Dedifferentiated amniotic fluid mesenchymal stem cell (primary cell): ENCODE measurements around the gene CACTIN.
"Not testable (repeated sequence)": the region's sequence is repeated elsewhere in the genome, so short reads cannot be mapped to it uniquely, and the experiment has no call there.

Source experiments
- DNase-seq: peaks from one replicate; pipeline ENCODE4 v3.0.0-alpha.2; 2016; ENCODE audit errors: extremely low spot score

The CACTIN gene

DNA sequence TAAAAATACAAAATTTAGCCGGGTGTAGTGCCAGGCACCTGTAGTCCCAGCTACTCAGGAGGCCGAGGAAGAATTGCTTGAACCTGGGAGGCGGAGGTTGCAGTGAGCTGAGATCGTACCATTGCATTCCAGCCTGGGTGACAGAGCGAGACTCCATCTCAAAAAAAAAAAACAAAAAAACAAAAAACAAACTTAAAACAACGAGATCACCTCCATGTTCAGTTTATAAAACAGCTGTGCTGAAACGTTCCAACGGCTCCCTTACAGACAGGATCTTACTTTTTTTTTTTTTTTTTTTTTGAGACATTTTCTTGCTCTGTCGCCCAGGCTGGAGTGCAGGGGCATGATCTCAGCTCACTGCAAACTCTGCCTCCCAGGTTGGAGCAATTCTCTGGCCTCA lies 2.2 kb upstream of the CACTIN start:
- DNase-seq, result not testable (repeated sequence)

DNA sequence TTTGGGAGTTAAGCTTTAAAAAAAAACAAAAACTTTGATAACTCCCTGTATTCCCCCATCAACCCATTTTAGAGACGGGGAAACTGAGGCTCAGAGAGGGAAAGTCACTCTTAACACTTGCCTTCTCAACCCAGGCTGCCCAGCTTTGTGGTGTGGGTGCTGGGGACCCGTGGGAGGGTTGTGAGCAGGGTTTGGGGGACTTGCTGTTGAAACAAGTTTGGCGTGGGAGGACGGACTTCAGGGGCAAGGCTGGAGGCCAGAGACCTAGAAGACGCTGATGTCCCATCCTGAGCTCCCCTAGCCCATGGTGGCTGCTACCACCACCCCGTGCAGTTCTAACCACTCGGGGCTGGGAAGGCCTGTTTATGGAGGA lies 747 bp upstream of the CACTIN start:
- no peak for DNase-seq

DNA sequence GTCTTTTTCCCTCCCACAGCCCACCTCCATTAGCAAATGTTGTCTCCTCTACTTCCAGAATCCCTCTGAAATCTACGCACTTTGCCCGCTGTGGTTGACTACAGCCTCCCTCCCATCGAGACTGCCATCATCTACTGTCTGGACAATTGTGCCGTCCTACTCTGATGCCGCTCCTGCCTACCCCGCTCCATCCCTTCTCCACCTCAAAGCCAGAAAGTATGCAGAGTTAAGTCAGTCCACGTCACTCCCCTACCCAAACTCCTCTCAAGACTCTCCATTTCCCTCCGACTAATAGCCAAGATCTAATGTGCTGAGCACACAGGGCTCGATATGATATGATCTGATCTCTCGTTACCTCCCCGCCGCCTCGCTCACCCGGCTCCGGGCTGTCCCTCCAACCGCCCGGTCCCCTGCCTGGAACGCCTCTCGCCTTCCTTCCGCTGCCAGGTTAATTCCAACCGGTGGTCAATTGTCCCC lies 556 bp downstream of the CACTIN start:
- DNase-seq, result peak; percentile 42

- DNase-seq, result no peak
Measured at GRCh38 chr19:3623716-3624115, 2.9 kb downstream of the CACTIN start.

- DNase-seq, result no peak
Measured at GRCh38 chr19:3622224-3622623, 4.4 kb downstream of the CACTIN start.

GRCh38 chr19:3621689-3622088 lies 4.9 kb downstream of the CACTIN start:
- no peak for DNase-seq

DNA sequence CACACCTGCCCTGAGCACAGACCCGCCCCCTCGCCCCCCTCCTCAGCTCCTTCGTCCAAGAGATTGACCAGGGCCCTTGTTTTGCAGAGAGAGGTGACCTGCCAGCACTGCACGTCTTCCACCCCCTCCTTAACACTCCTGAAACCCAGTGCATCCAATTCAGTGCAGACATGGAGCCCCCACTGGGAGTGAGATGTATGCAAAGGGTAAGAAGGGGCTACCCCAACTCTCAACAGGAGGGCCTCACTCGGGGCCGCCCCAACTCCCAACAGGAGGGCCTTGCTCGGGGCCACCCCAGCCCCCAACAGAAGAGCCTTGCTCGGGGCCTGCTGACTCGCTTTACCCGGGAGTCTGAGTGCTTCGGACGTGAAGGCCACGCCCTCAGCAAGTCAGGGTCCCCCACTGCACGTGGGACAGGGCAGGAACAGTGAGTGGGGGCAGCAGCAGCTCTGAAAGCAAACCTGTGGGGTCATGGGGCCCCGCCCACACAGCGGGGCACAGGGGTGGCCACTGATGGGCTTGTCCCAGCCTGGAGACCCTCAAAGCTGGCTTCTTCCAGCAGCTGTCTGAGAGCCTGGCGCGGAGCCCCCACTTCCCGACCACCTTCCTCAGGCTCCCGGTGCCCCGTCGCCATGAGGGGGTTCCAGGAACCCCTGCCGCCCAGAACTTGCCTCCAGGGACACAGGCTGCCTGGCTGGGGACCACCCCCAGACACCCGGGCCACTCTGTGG lies 5.6 kb downstream of the CACTIN start:
- no peak for DNase-seq

DNA sequence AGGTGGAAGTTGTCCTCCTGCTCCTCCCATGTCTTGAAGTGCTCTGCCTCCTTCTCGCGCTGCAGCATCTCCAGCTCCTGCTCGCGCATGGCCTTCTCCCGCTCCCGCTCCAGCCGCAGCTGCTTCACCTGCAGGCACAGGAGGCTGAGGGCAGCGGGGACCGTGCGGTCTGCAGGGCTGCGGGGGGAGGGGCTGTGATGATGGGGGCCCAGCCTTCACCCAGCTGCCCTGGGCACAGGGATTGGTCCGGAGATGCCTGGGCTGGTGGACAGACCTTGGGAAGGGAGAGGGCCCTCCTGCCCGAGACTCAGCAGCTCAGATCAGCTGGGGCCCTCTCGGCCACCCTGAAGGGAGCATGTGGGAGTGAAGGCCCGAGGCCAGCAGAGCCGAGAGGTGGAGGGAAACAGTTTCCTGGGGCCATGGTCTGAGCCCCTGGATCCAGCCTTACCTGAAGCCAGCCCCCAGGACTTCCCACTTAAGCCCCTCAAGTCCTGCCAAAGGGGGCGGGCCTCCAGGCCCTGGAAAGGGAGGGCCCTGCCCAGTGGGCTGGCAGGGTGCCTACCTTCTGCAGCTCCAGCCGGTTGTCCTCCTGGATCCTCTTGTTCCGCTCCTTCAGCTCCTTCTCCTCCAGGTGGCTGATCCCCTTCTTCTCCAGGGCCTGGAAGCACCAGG lies 6.3 kb downstream of the CACTIN start:
- no peak for DNase-seq

DNA sequence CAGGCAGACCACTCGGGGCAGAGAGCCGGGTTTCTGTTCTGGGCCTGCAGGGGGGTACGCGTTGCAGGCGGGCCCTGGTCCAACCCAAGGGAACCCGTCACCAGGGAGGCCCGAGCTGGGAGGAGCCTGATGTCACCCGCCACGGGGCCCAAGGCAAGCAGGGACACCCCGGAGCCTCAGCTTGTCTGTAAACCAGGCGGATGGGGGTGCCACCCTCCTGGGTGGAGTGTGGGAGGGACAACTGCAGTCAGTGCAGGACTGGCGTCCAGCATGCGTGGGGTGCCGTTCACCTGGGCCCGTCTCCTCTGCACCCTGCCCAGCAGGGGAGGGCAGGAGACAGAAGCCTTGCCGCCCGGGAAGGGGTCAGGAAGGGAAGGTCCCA lies 7.0 kb downstream of the CACTIN start:
- DNase-seq, result no peak

DNA sequence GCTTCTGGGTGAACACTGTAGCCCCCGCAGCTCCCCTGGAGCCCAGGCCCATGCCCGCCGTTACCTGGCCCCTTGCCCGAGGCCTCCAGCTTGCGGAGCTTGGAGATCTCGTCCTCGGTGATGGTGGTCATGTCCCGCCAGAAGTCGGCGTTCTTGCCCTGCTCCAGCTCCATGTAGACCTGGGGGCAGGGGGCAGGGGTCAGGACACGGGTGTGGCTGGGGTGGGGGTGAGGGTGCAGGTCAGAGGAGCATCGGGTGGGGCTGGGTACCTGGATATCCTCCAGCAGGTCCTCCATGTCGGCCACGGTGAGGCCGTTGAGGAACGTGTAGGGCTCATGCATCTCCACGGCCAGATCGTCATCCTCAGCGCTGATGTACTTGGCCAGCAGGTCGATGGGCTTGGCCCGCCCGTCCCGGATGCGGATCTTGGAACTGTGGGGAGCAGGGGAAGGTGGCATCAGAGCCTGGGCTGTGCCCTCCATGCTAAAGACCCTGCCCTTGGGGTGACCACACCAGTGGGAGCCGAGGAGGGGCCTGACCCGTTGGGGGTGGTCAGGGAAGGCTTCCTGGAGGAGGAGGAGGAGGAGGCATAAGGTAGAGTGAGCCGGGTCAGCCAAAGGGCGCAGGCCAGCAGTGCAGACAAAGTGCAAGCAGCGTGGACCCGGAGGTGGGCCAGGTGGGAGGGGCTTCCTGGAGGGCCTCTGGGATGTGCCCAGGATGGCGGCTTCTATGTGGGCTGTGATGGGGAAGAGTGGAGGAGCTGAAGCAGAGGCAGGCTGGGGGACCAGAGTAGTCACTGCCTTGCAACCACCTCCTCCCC lies 7.6 kb downstream of the CACTIN start:
- no peak for DNase-seq

- DNase-seq, result no peak
Measured at GRCh38 chr19:3618144-3618810, 8.3 kb downstream of the CACTIN start.

DNA sequence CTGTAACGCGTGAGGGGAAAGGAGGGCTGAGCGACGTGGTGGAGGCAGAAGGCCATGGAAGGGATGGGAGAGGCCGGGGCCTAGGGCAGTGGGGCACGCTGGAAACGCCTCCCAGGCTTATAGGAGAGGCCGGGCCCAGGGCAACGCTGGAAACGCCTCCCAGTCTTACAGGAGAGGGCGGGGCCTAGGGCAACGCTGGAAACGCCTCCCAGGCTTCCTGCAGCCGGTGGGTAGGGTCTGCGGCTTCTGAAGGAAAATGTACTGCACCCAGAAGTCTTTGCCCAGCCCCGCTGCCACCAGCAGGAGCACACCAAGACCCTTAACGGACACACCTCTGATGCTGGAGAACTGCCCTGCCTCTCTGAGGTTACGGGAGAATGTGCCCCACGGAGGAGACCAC lies 9.1 kb downstream of the CACTIN start:
- no peak for DNase-seq

DNA sequence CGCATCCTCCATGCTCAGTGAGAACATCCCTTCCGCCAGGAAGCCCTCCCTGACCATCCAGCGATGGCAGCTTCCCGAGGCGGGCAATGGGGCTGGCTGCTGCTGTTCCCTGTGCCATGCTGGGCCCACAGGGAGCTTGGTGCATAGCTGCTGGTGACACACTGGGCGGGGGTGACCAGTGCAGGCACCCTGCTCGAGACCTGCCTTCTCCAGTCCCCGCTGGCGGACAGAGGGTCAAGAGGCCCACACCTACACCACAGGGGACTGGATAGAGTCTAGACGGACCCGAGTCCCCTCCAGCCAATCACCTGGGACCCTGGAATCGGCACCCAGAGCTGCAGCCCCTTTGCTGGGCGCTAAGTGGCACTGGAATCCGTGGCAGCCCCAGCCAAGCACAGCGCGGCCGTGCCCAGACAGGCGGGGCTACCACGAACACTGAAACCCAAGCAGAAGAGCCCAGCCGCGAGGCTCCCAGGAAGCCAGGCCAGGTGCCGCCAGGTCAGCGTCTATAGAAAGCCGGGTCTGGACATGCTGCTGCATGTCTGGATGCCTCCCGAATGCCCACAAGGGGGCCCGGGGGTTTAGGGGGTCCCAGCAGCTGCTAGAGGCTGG lies 11.0 kb downstream of the CACTIN start:
- no peak for DNase-seq

DNA sequence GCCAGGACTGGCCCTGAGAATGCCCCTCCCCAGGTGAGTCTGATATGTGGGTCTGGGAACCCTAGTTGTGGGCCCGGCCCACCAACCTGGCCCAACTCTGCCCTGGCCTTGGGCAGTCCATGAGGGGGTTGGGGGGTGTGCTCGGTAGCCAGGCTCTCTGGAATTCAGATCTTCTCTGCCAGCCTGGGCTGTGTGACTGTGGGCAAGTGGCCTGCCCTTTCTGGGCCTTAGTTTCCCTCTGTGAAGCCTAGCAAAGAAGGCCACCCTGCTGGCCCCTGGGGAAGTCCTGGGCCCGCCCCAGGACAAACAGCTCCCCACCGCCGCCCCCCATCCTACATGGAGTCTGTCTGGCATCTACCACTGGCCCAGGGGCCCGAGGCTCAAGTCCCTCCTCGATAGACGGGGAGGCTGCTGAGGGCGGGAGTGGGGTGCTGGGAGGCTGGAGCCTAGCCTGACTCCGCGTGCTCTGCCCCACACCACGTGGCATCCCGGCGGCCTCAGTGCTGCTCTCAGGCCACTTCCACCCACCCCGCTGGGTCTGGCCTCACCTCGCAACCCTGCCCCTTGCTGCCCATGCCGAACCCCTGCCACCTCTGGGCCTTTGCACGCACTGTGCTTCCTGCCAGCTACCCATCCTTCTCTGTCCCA lies 11.6 kb downstream of the CACTIN start:
- no peak for DNase-seq

- DNase-seq, result no peak
Measured at GRCh38 chr19:3613818-3614661, 12.6 kb downstream of the CACTIN start.

- DNase-seq, result no peak
Measured at GRCh38 chr19:3612901-3613741, 13.5 kb downstream of the CACTIN start.

- DNase-seq, result no peak
Measured at GRCh38 chr19:3612330-3612729, 14.3 kb downstream of the CACTIN start.

DNA sequence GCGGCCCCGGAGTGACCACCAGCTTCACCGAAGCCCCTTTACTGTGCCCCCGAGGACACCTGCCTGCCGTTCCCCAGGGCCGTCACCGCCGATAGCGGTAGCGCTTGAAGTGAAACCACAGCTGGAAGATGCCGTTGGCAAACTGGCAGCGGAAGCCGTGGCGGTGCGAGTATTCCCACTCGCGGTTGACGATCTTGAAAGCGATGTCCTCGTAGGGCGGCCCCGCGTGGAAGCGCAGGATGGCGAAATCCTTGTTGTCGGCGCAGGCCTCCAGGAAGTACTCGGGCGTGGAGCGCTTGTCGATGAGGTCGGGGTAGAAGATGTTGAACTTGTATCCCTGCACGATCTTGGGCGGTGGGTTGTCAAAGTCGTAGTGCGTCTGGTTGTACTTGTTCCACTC lies 14.7 kb downstream of the CACTIN start:
- DNase-seq, result no peak
